ENCODE measurements around the gene TADA3.

DNA sequence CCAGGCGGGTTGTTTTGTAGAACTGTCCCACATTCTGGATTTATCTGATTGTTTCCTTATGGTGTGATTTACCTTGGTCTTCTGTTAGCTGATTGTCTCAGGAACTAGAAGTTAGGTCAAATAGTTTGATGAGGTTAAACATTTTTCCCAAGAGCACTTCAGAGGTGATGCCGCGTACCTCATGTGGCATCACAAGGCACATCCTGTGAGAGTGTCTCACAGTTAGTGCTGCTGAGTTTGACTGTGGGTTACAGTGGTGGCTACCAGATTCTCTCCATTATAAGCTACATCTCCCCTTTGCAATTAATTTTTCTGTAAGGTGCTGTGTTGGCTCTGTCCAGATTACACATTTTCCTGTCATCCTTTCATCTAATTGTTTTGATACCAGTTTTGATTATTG is 39.0 kb upstream of the TADA3 start:
- TF ChIP-seq YY1 (IDR thresholded peaks at IDR 0.05; ENCODE audit: insufficient read depth, insufficient read length) = no peak
- no peak for TF ChIP-seq ZNF274 (IDR thresholded peaks at IDR 0.05; ENCODE audit: low read depth, low read length)
